Measurements from ENCODE around the gene DALRD3.

The DALRD3 gene

GRCh38 chr3:49006408-49007067 is 11.8 kb downstream of the DALRD3 start:
- no peak for DNase-seq (ENCODE audit: low read depth in 1 of 2, low spot score in 1 of 2)

GRCh38 chr3:49005998-49006397 is 12.4 kb downstream of the DALRD3 start:
- no peak for DNase-seq (ENCODE audit: low read depth in 1 of 2, low spot score in 1 of 2)

GRCh38 chr3:49005303-49005680 is 13.1 kb downstream of the DALRD3 start:
- DNase-seq (ENCODE audit: low read depth in 1 of 2, low spot score in 1 of 2): no peak

GRCh38 chr3:49004352-49005302 is 13.8 kb downstream of the DALRD3 start:
- no peak for DNase-seq (ENCODE audit: low read depth in 1 of 2, low spot score in 1 of 2)

GRCh38 chr3:49001155-49001554 is 17.2 kb downstream of the DALRD3 start:
- no peak for DNase-seq (ENCODE audit: low read depth in 1 of 2, low spot score in 1 of 2)

DNA sequence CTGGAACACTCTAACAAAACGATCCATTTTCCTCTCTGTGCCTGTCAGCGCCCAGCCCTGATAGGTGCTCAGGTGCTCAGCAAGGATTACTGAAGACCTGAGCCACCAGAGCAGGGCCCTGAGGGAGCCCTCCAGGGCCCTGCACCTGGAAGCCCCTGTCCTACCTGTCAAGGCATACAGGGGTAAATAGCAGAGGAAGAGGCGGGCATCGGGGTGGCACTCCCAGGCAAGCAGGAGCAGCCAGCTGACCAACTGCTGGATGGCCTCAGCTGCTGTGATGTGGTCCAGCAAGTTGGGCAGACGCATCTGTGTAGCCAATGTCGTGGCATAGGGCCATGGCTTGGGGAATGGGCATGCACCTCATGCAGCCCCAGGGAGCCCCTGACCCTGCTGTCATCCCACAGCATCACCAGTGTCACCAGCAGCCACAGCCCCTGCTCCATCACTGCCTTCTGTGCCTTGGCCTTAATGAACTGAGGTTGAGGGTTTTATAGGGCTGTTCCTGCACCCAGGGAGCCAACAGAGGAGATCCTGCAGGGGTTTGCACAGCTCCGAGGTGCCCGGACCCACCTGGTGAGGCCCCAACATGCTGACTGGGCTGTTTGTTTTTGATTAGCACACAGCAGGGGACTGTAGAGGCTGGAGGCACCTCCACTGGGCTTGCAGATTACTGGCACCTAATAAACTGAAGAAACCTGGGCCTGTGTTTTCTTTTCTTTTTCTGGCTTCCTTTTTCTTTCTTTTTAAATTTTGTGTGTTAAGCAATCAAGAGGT is 19.1 kb downstream of the DALRD3 start:
- no peak for DNase-seq (ENCODE audit: low read depth in 1 of 2, low spot score in 1 of 2)

- no peak for DNase-seq (ENCODE audit: low read depth in 1 of 2, low spot score in 1 of 2)
Measured at GRCh38 chr3:48997714-48998637, 20.4 kb downstream of the DALRD3 start.

GRCh38 chr3:48997102-48997635 is 21.2 kb downstream of the DALRD3 start:
- DNase-seq (ENCODE audit: low read depth in 1 of 2, low spot score in 1 of 2): no peak

GRCh38 chr3:48996640-48997039 is 21.7 kb downstream of the DALRD3 start:
- DNase-seq (ENCODE audit: low read depth in 1 of 2, low spot score in 1 of 2): no peak

GRCh38 chr3:48993834-48994233 is 24.5 kb downstream of the DALRD3 start:
- no peak for DNase-seq (ENCODE audit: low read depth in 1 of 2, low spot score in 1 of 2)

DNA sequence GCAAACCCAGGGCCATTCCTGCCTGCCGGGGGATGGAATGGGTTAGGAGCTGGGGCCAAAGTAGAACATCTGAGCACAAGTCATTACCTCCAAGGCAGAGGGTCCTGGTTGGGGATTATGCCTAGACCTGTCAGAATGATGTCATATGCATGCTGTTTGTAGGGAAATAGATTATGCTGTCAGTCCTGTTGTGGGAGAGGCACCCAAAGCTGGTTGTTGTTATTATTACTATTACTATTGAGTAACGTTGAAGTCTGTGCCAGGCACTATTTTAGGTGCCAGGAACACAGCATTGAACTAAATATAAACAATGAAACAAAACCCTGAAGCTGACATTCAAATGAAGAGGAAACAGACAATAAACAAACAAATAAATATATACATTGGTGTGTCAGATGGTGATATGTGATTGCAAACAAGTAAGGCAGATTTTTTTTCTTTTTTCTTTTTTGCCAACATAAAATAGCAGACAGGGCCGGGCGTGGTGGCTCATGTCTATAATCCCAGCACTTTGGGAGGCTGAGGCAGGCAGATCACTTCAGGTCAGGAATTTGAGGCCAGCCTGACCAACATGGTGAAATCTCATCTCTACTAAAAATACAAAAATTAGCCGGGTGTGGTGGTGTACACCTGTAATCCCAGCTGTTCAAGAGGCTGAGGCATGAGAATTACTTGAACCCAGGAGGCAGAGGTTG is 26.4 kb downstream of the DALRD3 start:
- no peak for DNase-seq (ENCODE audit: low read depth in 1 of 2, low spot score in 1 of 2)

DNA sequence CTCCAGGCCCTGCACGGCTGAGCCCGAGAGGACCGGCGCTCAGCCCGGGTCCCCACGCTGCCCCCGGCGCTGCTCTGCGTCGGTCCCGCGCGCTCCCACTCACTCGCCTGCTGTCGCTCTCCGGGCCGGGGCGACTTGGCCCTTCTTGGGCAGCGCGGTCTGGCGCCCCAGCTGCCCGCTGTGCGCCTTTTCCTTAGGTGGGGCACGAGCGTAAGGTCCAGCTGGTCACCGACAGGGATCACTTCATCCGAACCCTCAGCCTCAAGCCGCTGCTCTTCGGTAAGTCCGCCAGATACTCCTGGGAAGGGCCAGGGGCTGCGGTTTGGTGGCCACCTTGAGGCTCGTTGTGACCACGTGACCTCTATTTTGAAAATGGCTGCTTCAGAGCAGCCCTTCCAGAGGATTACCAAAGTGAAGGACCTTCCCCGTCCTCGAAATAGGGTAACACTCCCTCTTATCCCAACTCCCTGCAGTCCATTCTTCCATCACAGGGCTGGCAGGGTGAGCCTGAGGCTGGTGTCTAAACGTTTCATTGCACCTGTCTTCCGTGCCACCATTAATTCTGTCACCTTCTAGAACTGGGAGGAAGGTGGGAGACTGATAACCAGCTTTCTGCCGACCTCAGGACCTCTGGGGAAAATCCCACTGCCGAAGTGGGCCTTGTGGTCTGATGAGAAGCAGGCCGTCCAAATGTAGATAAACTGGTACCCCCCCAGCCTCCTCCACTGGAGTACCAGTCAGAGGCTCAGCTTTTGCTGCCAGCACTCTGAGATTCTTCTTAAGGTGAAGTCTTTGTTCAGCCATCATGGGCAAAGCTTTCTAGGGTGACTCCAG is 27.5 kb downstream of the DALRD3 start:
- no peak for DNase-seq (ENCODE audit: low read depth in 1 of 2, low spot score in 1 of 2)

- peak; percentile 57 to 76 for DNase-seq (ENCODE audit: low read depth in 1 of 2, low spot score in 1 of 2)
Measured at GRCh38 chr3:48989796-48990635, 28.4 kb downstream of the DALRD3 start, which contains the start of gene P4HTM. Gene P4HTM, plus strand, starts transcription at chr3:48990241. Its CDS starts 16 bp downstream, at chr3:48990257.

GRCh38 chr3:48989126-48989795 is 29.1 kb downstream of the DALRD3 start:
- DNase-seq (ENCODE audit: low read depth in 1 of 2, low spot score in 1 of 2): no peak

GRCh38 chr3:48985831-48986376 is 32.5 kb downstream of the DALRD3 start:
- no peak for DNase-seq (ENCODE audit: low read depth in 1 of 2, low spot score in 1 of 2)

- DNase-seq (ENCODE audit: low read depth in 1 of 2, low spot score in 1 of 2): no peak
Measured at GRCh38 chr3:48984663-48985062, 33.7 kb downstream of the DALRD3 start.

DNA sequence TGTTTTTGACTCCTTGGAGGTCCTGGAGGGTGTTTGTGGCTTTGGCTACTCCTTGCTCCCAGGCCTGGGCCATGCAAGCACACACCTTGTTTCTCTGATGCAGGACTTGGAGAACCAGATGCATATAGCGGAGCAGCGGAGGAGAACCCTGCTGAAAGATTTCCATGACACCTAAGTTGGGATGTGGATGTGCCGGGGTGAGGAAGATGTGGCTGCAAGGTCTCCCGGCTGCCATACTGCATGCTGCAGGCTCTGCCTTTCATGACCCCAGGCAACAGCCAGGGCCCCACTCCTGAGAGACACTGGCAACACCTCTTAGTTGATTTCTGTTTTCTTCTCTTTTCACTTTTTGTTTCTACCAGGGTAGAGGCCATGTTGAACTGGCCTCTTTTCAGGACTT is 35.3 kb downstream of the DALRD3 start:
- DNase-seq (ENCODE audit: low read depth in 1 of 2, low spot score in 1 of 2): no peak
